GM18526 (cell line): ENCODE data around the gene KRT9.
"Not testable (repeated sequence)": the region's sequence is repeated elsewhere in the genome, so short reads cannot be mapped to it uniquely, and the experiment has no call there.

ENCODE experiments used
- POLR2A ChIP-seq: IDR thresholded peaks from 3 replicates; pipeline ENCODE4 v1.6.1; 2011; ENCODE audit not compliant: insufficient read length; ENCODE audit errors: extremely low read depth

Gene KRT9, protein sequence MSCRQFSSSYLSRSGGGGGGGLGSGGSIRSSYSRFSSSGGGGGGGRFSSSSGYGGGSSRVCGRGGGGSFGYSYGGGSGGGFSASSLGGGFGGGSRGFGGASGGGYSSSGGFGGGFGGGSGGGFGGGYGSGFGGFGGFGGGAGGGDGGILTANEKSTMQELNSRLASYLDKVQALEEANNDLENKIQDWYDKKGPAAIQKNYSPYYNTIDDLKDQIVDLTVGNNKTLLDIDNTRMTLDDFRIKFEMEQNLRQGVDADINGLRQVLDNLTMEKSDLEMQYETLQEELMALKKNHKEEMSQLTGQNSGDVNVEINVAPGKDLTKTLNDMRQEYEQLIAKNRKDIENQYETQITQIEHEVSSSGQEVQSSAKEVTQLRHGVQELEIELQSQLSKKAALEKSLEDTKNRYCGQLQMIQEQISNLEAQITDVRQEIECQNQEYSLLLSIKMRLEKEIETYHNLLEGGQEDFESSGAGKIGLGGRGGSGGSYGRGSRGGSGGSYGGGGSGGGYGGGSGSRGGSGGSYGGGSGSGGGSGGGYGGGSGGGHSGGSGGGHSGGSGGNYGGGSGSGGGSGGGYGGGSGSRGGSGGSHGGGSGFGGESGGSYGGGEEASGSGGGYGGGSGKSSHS

DNA sequence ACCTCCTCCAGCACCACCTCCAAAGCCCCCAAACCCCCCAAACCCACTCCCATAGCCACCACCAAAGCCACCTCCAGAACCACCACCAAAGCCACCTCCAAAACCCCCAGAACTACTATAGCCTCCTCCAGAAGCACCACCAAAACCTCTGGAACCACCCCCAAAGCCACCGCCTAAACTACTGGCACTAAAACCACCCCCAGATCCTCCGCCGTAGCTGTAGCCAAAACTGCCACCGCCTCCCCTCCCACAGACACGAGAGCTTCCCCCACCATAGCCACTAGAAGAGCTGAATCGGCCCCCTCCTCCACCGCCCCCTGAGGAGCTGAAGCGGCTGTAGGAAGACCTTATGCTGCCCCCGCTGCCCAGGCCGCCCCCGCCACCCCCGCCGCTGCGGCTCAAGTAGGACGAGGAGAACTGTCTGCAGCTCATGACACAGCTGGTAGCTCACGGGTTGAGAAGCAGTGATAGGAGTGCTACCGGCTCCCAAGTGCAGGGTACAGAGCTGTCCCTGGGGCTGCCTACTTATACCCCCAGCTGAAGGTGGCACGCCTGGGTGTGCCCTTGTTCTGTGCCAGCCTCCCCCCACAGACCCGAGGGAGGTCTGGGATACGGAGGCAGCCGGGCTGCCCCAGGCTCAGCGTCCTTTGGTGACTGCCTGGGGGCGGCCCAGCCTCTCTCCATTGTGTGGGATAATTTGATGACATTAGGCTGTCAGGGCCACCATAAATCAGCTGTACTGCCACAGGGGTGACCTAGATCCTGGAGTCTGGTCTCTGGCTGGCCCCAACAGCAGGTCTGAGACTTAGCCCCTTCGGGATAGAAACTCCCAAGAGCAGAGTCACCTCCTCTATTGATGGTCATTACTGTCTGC lies at the start of gene KRT9:
TSS of gene KRT9 (minus strand) at position 499 of the 874 bp plus-strand sequence. CDS start at position 432, 67 bp downstream.
- no peak for TF ChIP-seq POLR2A

DNA sequence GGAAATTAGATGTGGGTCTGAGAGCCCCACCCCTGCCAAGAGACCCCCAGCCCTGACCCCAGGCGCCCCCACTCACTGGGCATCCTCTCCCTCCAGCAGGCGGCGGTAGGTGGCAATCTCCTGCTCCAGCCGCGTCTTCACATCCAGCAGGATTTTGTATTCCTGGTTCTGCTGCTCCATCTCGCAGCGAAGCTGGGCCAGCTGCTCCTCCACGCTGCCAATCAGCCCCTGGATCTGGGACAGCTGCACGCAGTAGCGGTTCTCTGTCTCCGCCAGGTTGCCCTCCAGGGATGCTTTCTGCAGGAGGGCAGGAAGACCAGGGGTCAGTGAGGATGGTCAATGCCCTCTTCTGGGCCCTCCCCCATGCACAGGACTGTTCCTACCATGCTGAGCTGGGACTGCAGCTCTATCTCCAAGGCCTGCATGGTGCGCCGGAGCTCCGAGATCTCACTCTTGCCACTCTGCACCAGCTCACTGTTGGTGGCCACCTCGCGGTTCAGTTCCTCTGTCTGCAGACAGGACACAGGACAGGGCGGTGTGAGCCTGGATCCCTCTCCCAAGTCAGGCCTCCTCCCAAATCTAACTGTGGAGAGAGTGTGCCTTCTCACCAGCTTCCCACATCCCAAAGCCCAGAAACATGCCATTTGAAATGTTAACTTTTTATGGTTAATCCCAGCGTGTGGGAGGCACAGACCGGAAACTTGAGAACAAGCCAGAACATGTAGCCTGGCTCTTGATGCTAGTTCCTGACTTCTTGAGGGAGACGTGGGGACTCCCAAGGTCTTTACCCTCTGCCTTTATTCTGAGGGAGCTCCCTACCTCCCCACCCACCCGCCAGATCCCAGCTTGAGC lies 49.0 kb upstream of the KRT9 start:
- TF ChIP-seq POLR2A: no peak

DNA sequence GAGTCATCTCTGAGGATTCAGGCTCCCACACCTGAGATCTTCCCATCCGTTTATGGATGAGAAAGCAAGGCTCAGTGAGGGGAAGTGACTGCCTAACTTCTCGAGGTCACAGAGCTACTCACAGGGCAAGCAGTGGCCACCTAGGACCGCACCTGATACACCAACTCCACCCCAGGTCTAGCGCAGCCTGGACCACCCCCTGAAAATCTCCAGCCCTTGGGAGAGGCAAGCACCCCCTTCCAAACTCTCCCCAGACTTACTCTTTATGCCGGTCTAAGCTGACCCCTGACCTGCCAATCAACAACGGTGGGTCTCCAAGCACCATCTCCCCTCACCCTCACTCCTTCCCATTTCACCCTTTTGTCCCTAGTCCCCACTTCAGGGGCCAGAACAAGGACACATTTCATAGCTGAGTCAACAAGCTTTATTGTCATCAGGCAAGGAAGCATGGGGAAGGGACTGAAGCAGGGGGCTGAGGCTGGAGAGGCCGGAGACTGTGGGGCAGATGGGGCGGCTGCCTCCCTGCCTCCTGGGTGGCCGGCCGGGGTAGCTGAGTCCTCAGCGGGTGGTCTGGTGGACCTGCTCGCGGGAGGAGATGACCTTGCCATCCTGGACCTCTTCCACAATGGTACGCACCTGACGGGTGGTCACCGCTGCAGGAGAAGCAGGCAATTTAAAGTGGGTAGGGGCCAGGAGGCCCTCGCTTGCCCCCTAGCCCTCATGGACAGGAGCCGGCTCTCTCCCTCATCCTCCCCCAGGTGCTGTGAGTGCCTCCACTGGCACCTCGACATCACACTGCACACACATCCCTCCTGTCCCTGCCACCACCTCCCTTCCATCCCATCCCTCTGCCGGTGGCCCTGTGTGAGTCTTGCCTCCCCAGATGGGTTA lies 47.4 kb upstream of the KRT9 start:
- no peak for TF ChIP-seq POLR2A

DNA sequence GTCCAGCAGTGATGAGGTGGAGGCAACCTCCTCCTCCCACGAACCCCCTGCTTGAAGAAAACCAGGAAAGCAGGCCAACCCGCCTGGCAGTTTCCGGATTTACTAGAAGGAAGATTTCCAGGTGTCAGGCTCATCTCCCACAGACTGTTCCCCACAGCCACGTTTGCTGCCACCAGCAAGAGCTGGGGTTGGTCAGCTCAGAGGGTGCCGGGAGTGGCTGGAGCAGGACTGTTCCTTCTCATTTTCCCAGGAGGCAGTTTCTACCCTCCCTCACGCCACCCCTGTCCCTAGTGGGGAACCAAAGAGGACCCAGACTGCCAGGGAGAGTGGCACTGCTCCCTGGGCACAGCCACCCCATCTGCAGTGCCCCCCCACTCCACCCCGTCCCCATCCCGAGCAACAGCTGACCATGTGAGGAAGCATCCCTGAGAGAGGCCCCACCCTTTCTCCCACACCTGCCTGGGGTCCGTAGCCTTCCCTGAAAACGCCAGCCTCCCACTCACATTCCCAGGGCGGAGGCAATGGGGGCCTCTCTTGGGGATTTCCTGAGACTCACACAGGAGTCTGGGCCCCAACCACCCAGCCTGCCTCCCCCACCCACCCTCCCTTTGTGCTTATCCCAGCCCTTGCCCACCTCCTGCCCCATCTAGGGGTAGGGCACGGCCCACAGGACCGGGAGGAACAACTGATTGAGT lies 46.6 kb upstream of the KRT9 start:
- TF ChIP-seq POLR2A: no peak

DNA sequence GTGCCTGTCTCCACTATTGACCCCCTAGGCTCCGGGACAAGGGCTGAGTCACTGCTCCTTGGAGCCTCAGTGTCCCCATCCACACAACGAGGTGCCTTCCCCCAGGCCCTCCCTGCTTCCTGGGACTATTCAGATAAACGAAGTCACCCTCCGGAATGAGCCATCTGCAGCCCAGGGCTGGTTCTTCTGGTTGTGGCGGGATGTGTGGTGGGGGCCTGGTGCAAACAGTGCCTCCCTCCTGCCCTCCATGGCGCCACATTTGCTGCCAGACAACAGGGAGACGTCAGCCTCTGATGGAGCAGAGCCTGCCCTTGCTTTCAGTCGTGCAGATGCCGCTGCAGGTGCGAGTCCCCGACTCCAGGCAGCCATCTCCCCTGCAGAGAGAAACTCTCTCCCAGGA lies 45.8 kb upstream of the KRT9 start:
- no peak for TF ChIP-seq POLR2A

DNA sequence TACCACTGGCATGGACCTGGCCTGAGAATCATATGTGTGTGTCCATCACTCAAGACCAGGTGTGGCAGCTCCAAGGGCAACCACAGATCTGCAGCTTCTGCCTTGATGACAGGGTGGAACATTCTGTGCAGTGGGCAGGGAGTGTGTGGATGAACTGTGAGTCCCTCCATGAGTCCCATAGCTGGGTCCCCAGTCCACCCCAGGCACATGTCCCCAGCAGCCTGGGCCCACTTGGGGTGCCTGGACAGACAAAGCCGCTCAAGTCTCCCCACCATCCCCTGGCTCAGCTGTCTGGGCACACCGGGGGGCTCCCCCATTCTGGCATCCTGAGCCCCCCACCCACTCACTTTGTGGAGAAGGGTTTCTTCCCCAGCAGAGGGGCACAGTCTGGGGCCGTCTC lies 45.3 kb upstream of the KRT9 start:
- no peak for TF ChIP-seq POLR2A

DNA sequence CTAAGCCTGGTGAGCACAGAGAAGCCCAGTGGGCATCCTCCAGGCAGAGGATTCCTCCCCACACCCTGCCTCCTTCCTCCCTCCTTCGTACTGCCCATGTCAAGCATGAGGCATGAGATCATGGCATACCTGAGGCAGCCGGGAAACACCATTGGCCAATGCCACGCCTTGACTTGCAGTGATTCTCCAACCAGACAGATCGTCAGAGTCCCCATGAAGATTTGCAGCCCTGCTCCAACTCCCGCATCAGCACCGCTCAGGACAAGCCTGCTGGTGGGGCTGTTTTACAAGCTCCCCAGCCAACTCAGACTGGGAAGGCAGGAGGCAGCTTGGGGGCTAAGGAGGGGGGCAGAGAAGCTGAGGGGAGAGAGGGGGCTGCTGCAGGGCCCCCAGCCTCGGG lies 43.6 kb upstream of the KRT9 start:
- TF ChIP-seq POLR2A: no peak

DNA sequence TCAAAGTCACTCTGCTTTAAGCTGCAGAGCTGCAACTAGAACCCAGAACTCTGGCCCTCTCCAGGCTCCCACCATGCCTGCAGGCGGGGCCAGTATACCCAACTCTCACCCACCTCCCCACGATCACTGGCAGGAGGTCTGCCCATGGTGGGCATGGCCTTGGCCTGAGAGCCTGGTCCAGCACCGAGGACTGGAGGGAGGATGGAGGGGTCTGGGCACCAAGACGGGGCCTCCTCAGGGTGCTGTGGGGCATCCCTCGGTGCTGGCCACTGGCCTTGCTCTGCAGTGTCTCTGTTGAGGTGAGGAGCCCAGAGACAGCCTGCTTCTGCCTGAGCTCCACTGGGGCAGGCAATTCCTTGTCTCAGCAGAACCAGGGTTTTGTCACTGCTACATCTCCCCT lies 42.2 kb upstream of the KRT9 start:
- TF ChIP-seq POLR2A: no peak

DNA sequence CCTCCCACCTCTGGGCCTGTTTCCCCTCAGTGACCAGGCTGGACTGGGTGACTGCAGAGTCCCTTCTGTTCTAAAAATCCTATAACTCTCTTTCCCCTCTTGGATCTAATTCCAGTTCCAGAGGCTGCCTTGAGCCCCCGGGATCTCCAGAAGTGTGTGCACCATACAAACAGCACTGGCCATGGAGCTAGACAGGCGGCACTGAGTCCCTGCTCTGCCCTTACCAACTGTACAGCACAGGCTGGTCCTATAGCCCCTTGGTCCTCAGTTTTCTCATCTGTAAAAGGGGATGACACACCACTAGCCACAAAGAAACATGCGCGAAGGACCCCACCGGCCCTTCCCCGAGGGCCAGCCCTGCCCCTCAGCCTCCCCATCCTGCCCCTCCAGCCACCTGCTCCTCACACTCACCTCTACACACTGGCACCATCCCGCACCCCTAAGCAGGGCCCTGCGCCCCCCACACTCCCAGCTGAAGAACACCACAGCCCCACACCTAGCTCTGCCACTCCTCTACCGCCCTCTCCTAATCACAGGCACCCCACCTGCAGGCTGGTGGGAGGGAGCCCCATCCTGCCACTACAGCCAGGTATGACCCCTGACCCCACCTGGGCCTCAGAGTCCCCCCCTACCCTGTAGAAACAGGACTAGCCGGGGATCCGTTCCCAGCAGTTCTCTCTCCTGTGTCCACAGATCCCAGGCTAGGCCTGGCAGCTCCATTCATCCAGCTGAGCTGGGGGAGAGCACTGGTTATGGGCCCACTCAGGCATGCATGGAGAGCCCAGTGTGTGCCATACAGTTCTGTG lies 41.6 kb upstream of the KRT9 start:
- TF ChIP-seq POLR2A: no peak

DNA sequence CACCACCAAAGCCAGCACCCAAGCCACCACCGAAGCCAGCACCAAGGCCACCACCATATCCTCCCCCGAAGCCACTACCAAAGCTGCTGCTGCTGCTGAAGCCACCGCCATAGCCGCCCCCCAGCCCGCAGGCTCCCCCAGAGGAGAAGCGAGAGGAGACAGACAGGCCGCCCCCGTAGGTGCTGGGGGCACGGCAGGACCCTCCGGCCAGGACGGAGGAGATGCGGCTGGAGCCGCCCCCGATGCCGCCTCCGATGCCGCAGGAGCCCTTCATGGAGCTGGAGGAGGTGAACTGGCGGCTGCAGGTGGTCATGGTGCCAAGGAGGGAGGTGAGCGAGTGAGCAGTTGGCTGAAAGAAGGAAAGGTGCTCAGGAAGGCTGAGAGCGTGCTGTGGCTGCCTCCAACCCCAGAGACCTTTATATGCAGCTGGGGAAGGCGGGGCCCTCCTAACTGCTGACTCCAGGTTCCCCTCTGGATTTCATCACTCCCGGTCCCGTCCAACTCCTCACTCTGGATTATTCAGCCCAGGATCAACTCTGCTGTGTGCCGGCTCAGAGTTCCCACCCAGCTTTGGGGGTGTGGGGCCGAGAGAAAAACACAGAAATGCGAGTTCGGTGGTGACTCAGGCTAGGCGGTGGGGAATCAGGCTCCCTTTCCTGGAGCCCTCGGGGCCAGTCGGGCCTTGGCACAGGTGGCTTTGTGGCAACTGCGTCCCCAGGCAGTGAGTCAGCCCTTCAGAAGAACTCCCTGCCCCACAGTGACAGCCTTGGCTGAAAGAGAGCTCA lies 40.7 kb upstream of the KRT9 start, which contains the start of gene KRT16:
TSS of gene KRT16 (minus strand) at position 392 of the 785 bp plus-strand sequence. CDS start at position 313, 79 bp downstream.
- not testable (repeated sequence) for TF ChIP-seq POLR2A

DNA sequence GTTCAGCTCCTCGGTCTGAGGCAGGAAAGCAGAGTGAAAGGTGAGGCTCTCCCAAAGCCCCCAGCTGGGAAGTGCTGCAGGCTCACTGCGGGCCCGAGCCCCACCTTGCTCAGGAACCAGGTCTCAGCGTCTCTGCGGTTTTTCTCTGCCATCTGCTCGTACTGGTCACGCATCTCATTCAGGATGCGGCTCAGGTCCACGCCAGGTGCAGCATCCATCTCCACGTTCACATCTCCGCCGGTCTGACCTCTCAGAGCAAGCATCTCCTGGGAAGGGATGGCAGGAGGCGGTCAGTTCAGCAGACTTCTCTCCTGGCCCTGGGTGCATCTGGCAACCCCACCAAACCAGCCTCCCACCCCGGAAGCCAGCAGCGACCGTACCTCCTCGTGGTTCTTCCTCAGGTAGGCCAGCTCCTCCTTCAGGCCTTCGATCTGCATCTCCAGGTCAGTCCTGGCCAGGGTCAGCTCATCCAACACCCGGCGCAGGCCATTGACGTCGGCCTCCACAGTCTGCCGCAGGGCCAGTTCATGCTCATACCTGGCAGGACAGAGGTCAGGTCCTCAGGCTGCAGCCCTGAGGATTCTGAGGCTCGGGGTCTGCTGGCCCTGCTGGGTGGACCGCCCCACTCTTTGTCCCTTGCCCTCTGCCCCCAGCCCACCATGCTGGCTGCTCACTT lies 39.2 kb upstream of the KRT9 start:
- no peak for TF ChIP-seq POLR2A
